ENCODE data around the gene CETP. TPM values are rescaled to one million over a fixed set of nuclear protein-coding genes. Genes with fewer than 3 reads are reported as not detected.

CETP gene
- total RNA-seq, 1 donor from 2014 or later = not detected

GRCh38 chr16:57016301-57016700, 54.6 kb downstream of the CETP start:
- peaks cover 6% of the 10 kb centered on the region for H3K79me2 ChIP-seq (ENCODE audit: insufficient read depth, low read length)
- no peak overlapping the region for H3K9ac ChIP-seq (ENCODE audit: low read length)
- Mint-ChIP-seq H3K4me1 (ENCODE audit: low read depth, unreplicated experiment) (peaks cover 16% of the 10 kb centered on the region), H3K36me3 (ENCODE audit: low read depth, unreplicated experiment) (peaks cover 34% of the 10 kb centered on the region), H3K4me3 (ENCODE audit: unreplicated experiment) (no peak overlapping the region), H3K27ac (ENCODE audit: unreplicated experiment) (no peak overlapping the region), H3K9me3 (ENCODE audit: unreplicated experiment) (peaks cover 3% of the 10 kb centered on the region), H3K27me3 (ENCODE audit: low read depth, unreplicated experiment) (peaks cover 4% of the 10 kb centered on the region)
- peaks cover 3% of the 10 kb centered on the region for H3K9me3 ChIP-seq (ENCODE audit: insufficient read depth, low read depth, low read length)
- peaks cover 14% of the 10 kb centered on the region for H3K4me1 ChIP-seq (ENCODE audit: insufficient read depth, low read length)
- H3K4me2 ChIP-seq (ENCODE audit: low read length) = no peak overlapping the region
- H2AFZ ChIP-seq (ENCODE audit: low read depth, low read length) = no peak overlapping the region
- DNase-seq (ENCODE audit: low read depth) (no peak), FAIRE-seq (no peak)
- H3K4me3 ChIP-seq (ENCODE audit: insufficient read depth, low read depth, low read length) = no peak overlapping the region
- TF ChIP-seq EZH2 (IDR thresholded peaks at IDR 0.05; ENCODE audit: insufficient read depth, low read length) = no peak
- TF ChIP-seq CTCF (IDR thresholded peaks at IDR 0.05; ENCODE audit: insufficient read depth, low read depth, low read length) = no peak
- no peak overlapping the region for H3K27ac ChIP-seq (ENCODE audit: low read depth, low read length)
- H3K36me3 ChIP-seq (ENCODE audit: insufficient read depth, low read length) = peaks cover 6% of the 10 kb centered on the region
- H3K27me3 ChIP-seq (ENCODE audit: insufficient read depth, low read length) = no peaks in the 10 kb centered on the region
- H4K20me1 ChIP-seq (ENCODE audit: insufficient read depth, low read length) = no peaks in the 10 kb centered on the region

DNA sequence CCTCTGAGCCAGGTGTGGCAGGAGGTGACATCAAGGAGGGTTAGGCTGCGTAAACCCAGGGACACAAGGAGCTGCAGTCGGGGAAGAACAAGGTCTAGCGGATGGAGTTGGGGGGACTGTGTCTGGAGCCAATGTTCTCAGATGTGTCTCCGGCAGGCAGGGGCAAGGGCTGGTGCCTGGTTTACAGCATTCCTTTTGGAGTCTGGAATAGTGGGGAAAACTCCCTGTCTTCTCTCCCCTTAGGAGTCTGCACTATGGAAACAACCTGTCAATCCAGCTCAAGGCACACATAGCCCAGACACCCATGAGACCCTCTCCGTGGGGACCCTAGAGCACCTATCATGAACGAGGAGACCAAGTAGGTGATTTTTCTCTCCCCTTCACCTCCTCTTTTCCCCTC, 55.1 kb downstream of the CETP start:
- no peak for FAIRE-seq
- Histone ChIP-seq H3K4me1 (ENCODE audit: insufficient read depth, low read length) (peaks cover 14% of the 10 kb centered on the region), H3K27ac (ENCODE audit: low read depth, low read length) (no peak overlapping the region), H3K4me3 (ENCODE audit: insufficient read depth, low read depth, low read length) (no peak overlapping the region), H2AFZ (ENCODE audit: low read depth, low read length) (no peak overlapping the region), H4K20me1 (ENCODE audit: insufficient read depth, low read length) (no peaks in the 10 kb centered on the region), H3K36me3 (ENCODE audit: insufficient read depth, low read length) (peaks cover 10% of the 10 kb centered on the region), H3K9me3 (ENCODE audit: insufficient read depth, low read depth, low read length) (peaks cover 3% of the 10 kb centered on the region), H3K27me3 (ENCODE audit: insufficient read depth, low read length) (no peaks in the 10 kb centered on the region), H3K4me2 (ENCODE audit: low read length) (no peak overlapping the region), H3K9ac (ENCODE audit: low read length) (no peak overlapping the region), H3K79me2 (ENCODE audit: insufficient read depth, low read length) (peaks cover 4% of the 10 kb centered on the region)
- Mint-ChIP-seq H3K4me1 (ENCODE audit: low read depth, unreplicated experiment) (peaks cover 16% of the 10 kb centered on the region), H3K9me3 (ENCODE audit: unreplicated experiment) (peaks cover 5% of the 10 kb centered on the region), H3K27ac (ENCODE audit: unreplicated experiment) (no peak overlapping the region), H3K27me3 (ENCODE audit: low read depth, unreplicated experiment) (peaks cover 9% of the 10 kb centered on the region), H3K36me3 (ENCODE audit: low read depth, unreplicated experiment) (peaks cover 39% of the 10 kb centered on the region), H3K4me3 (ENCODE audit: unreplicated experiment) (no peak overlapping the region)
- no peak for TF ChIP-seq CTCF (IDR thresholded peaks at IDR 0.05; ENCODE audit: insufficient read depth, low read depth, low read length)
- TF ChIP-seq EZH2 (IDR thresholded peaks at IDR 0.05; ENCODE audit: insufficient read depth, low read length) = no peak
- DNase-seq (ENCODE audit: low read depth) = no peak

- Mint-ChIP-seq H3K9me3 (ENCODE audit: unreplicated experiment) (peaks cover 5% of the 10 kb centered on the region), H3K4me1 (ENCODE audit: low read depth, unreplicated experiment) (peaks cover 16% of the 10 kb centered on the region), H3K27ac (ENCODE audit: unreplicated experiment) (no peak overlapping the region), H3K27me3 (ENCODE audit: low read depth, unreplicated experiment) (peaks cover 9% of the 10 kb centered on the region), H3K36me3 (ENCODE audit: low read depth, unreplicated experiment) (peaks cover 41% of the 10 kb centered on the region), H3K4me3 (ENCODE audit: unreplicated experiment) (no peak overlapping the region)
- peaks cover 13% of the 10 kb centered on the region for H3K36me3 ChIP-seq (ENCODE audit: insufficient read depth, low read length)
- TF ChIP-seq EZH2 (IDR thresholded peaks at IDR 0.05; ENCODE audit: insufficient read depth, low read length) = no peak
- TF ChIP-seq CTCF (IDR thresholded peaks at IDR 0.05; ENCODE audit: insufficient read depth, low read depth, low read length) = no peak
- no peak overlapping the region for H3K9ac ChIP-seq (ENCODE audit: low read length)
- H4K20me1 ChIP-seq (ENCODE audit: insufficient read depth, low read length) = no peaks in the 10 kb centered on the region
- no peak overlapping the region for H3K27ac ChIP-seq (ENCODE audit: low read depth, low read length)
- no peak for FAIRE-seq
- H3K27me3 ChIP-seq (ENCODE audit: insufficient read depth, low read length) = no peaks in the 10 kb centered on the region
- DNase-seq (ENCODE audit: low read depth) = no peak
- H3K79me2 ChIP-seq (ENCODE audit: insufficient read depth, low read length) = peaks cover under 1% of the 10 kb centered on the region
- H3K4me3 ChIP-seq (ENCODE audit: insufficient read depth, low read depth, low read length) = no peak overlapping the region
- H2AFZ ChIP-seq (ENCODE audit: low read depth, low read length) = no peak overlapping the region
- H3K9me3 ChIP-seq (ENCODE audit: insufficient read depth, low read depth, low read length) = peaks cover 3% of the 10 kb centered on the region
- H3K4me1 ChIP-seq (ENCODE audit: insufficient read depth, low read length) = peaks cover 14% of the 10 kb centered on the region
- H3K4me2 ChIP-seq (ENCODE audit: low read length) = no peak overlapping the region
Measured at GRCh38 chr16:57017251-57017650, 55.5 kb downstream of the CETP start.

All from astrocyte (in vitro differentiated cells and primary cell).